Neural cell (in vitro differentiated cells): ENCODE measurements around the gene DDTL. TPM values are rescaled to one million over a fixed set of nuclear protein-coding genes. Genes with fewer than 3 reads are reported as not detected.
"Not testable (repeated sequence)": the region's sequence is repeated elsewhere in the genome, so short reads cannot be mapped to it uniquely, and the experiment has no call there.

Source experiments
- H2AFZ ChIP-seq: fragments of 200-600, 300-800 bp; sonication (generic), shearing (Covaris generic); 2 replicates; pipeline ENCODE4 v1.6.0; 2014; ENCODE audit warnings: low read depth, mild to moderate bottlenecking, antibody characterized with exemption, low read length, moderate library complexity
- H3F3A ChIP-seq: fragments of 200-600 bp; shearing (Covaris generic); 2 replicates; pipeline ENCODE4 v1.6.1; 2016; ENCODE audit warnings: mild to moderate bottlenecking, moderate library complexity, mixed read lengths, antibody characterized with exemption, low read length; ENCODE audit not compliant: insufficient read depth, poor library complexity, severe bottlenecking
- H3K27ac ChIP-seq: fragments of 200-600, 300-800 bp; sonication (generic), shearing (Covaris generic); 2 replicates; pipeline ENCODE4 v1.5.1; 2014; ENCODE audit warnings: mild to moderate bottlenecking, low read length, moderate library complexity
- H3K27me3 ChIP-seq: fragments of 300-800, 200-600 bp; sonication (generic), shearing (Covaris generic); 2 replicates; pipeline ENCODE4 v1.6.0; 2014; ENCODE audit warnings: mild to moderate bottlenecking, low read depth, low read length, moderate library complexity; ENCODE audit not compliant: insufficient read depth
- H3K36me3 ChIP-seq: fragments of 300-800, 200-600 bp; sonication (generic), shearing (Covaris generic); 2 replicates; pipeline ENCODE4 v1.5.1; 2014; ENCODE audit warnings: mild to moderate bottlenecking, antibody characterized with exemption, low read length, moderate library complexity; ENCODE audit not compliant: insufficient read depth
- H3K4me2 ChIP-seq: fragments of 300-800, 200-600 bp; sonication (generic), shearing (Covaris generic); 2 replicates; pipeline ENCODE4 v1.6.0; 2014; ENCODE audit warnings: mild to moderate bottlenecking, low read length
- H3K4me3 ChIP-seq: fragments of 300-800, 200-600 bp; sonication (generic), shearing (Covaris generic); 2 replicates; pipeline ENCODE4 v1.5.1; 2014; ENCODE audit warnings: mild to moderate bottlenecking, low read length, moderate library complexity
- H3K79me2 ChIP-seq: fragments of 200-600 bp; shearing (Covaris generic); replicated peaks from 2 replicates; pipeline ENCODE4 v1.6.0; 2014; ENCODE audit warnings: mild to moderate bottlenecking, low read length, moderate library complexity; ENCODE audit not compliant: insufficient read depth
- H3K9ac ChIP-seq: fragments of 300-800, 200-600 bp; sonication (generic), shearing (Covaris generic); 2 replicates; pipeline ENCODE4 v1.6.1; 2016; ENCODE audit warnings: mild to moderate bottlenecking, low read length, mixed read lengths
- H3K9me2 ChIP-seq: fragments of 200-600 bp; shearing (Covaris generic); 2 replicates; pipeline ENCODE4 v1.6.1; 2016; ENCODE audit warnings: mild to moderate bottlenecking, low read length, mixed read lengths; ENCODE audit not compliant: insufficient read depth
- H3K9me3 ChIP-seq: fragments of 200-600, 300-800 bp; sonication (generic), shearing (Covaris generic); 2 replicates; pipeline ENCODE4 v1.6.1; 2016; ENCODE audit warnings: mild to moderate bottlenecking, mixed run types, low read length, moderate library complexity, mixed read lengths
- H4K20me1 ChIP-seq: fragments of 200-600 bp; shearing (Covaris generic); 2 replicates; pipeline ENCODE4 v1.6.1; 2016; ENCODE audit warnings: mild to moderate bottlenecking, mixed run types; ENCODE audit not compliant: insufficient read depth
- EP300 ChIP-seq: fragments of 450-650 bp; conservative IDR thresholded peaks from 2 replicates; pipeline ENCODE4 v1.6.1; 2014; ENCODE audit warnings: antibody characterized with exemption, mild to moderate bottlenecking, moderate library complexity; ENCODE audit not compliant: poor library complexity, severe bottlenecking
- EZH2 ChIP-seq: fragments of 200-600, 300-800 bp; shearing (Covaris generic), sonication (generic); IDR thresholded peaks from 2 replicates; pipeline ENCODE4 v1.6.1; 2014; ENCODE audit warnings: antibody characterized with exemption, low read length, borderline replicate concordance, mild to moderate bottlenecking; ENCODE audit not compliant: insufficient read depth, poor library complexity, severe bottlenecking
- MXI1 ChIP-seq: fragments of 450-650 bp; conservative IDR thresholded peaks from 2 replicates; pipeline ENCODE4 v1.6.1; 2014; ENCODE audit warnings: antibody characterized with exemption, mild to moderate bottlenecking; ENCODE audit not compliant: poor library complexity, severe bottlenecking
- POLR2AphosphoS5 ChIP-seq: IDR thresholded peaks from 2 replicates; pipeline ENCODE4 v1.6.1; 2012
- RAD21 ChIP-seq: fragments of 450-650 bp; conservative IDR thresholded peaks from 2 replicates; pipeline ENCODE4 v1.6.1; 2014; ENCODE audit warnings: antibody characterized with exemption, mild to moderate bottlenecking, moderate library complexity
- SMC3 ChIP-seq: fragments of 450-650 bp; conservative IDR thresholded peaks from 2 replicates; pipeline ENCODE4 v1.6.1; 2014; ENCODE audit warnings: antibody characterized with exemption, mild to moderate bottlenecking, moderate library complexity; ENCODE audit not compliant: poor library complexity
- TAF1 ChIP-seq: IDR thresholded peaks from 2 replicates; pipeline ENCODE4 v1.6.1; 2012; ENCODE audit warnings: low read depth
- polyA plus RNA-seq: library from polyadenylated mRNA; depleted of rRNA; stranded (reverse); fragments of >200 nt; gene quantifications from 2 replicates; pipeline ENCODE4 v1.2.3, GENCODE V29; 2014
- TF ChIP-seq, protein P1 (sequence below): IDR thresholded peaks from 2 replicates; pipeline ENCODE4 v1.6.1; 2012; ENCODE audit warnings: borderline replicate concordance
- TF ChIP-seq, protein P2 (sequence below): fragments of 450-650 bp; IDR thresholded peaks from 2 replicates; pipeline ENCODE4 v1.5.1; 2014; ENCODE audit warnings: antibody characterized with exemption, mild to moderate bottlenecking, moderate library complexity; ENCODE audit not compliant: poor library complexity, severe bottlenecking

The DDTL gene
- polyA plus RNA-seq, 1 donor from 2014 or later: 0.31 TPM

DNA sequence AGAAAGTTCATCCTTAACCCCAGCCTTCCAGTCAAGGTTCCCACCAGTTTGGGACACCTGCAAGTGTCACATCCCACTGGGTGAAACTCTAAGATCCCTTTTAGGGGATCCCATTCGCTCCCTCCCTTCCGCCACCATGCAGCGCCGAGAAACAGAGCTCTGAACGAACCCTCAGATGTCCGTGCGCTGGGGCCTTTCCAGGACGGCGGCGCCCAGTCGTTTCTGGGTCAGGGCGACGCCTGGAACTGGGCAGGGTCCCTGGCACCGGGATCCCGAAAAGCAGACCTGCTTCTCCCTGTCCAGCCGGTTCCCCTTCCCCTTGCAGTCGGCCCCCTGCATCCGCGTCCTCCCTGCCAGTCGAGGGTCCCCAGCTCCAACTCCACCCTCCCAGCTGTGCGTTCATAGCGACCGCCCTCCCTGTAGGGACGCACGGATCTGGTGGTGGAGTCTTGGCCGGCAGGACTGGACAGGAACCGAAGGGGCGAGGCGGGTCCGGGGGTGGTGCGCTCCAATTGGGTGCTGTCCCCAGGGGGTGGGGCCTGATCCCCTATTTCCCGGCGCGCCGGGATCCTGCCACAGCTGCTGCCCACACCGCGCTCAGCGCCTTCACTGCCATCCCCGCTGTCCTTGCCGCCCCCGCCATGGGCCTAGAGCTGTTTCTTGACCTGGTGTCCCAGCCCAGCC, 13.0 kb downstream of the DDTL start, which contains the start of gene GSTT2:
Gene GSTT2 (plus strand): TSS at position 578 of the 684 bp plus-strand sequence.
- not testable (repeated sequence) for H3K9me3 ChIP-seq, H3K36me3 ChIP-seq, H3K27ac ChIP-seq, H3K79me2 ChIP-seq, H3K4me3 ChIP-seq, H3K4me2 ChIP-seq, H4K20me1 ChIP-seq, H2AFZ ChIP-seq, H3K9me2 ChIP-seq, H3K9ac ChIP-seq, H3K27me3 ChIP-seq, H3F3A ChIP-seq

GRCh38 chr22:23980567-23980966, 13.9 kb downstream of the DDTL start:
- not testable (repeated sequence) for H3K9ac ChIP-seq, H3F3A ChIP-seq, H2AFZ ChIP-seq, H3K36me3 ChIP-seq, H3K79me2 ChIP-seq, H3K4me2 ChIP-seq, H3K9me3 ChIP-seq, H3K9me2 ChIP-seq, H3K27me3 ChIP-seq, H3K4me3 ChIP-seq, H3K27ac ChIP-seq, H4K20me1 ChIP-seq

DNA sequence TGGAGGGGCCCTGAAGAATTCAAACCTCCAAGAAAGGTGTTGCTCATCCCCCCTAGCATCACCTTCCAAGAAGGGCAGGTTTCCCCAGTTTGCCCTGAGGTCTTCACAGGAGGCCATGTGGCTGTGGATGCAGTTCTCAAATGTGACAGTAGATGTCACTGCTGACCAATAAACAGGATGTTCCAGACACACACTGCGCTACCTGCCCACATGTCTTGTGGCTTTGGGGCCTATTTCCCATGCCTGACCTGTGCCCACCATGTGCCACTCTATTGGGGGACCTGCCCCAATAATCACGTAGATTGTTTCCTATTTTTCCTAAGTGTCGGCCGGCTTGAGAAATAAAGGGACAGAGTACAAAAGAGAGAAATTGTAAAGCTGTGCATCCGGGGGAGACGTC, 17.7 kb downstream of the DDTL start:
- Histone ChIP-seq H3F3A (no peaks in the 10 kb centered on the region), H3K4me3 (no peak overlapping the region), H3K9me3 (no peaks in the 10 kb centered on the region), H3K36me3 (no peaks in the 10 kb centered on the region), H3K27ac (no peak overlapping the region), H3K79me2 (no peaks in the 10 kb centered on the region), H3K9me2 (no peaks in the 10 kb centered on the region), H2AFZ (no peak overlapping the region), H3K9ac (no peak overlapping the region), H3K27me3 (no peaks in the 10 kb centered on the region), H4K20me1 (no peaks in the 10 kb centered on the region), H3K4me2 (no peak overlapping the region)
- no peak for TF ChIP-seq POLR2AphosphoS5
- no peak for TF ChIP-seq EZH2
- TF ChIP-seq, protein P1, sequence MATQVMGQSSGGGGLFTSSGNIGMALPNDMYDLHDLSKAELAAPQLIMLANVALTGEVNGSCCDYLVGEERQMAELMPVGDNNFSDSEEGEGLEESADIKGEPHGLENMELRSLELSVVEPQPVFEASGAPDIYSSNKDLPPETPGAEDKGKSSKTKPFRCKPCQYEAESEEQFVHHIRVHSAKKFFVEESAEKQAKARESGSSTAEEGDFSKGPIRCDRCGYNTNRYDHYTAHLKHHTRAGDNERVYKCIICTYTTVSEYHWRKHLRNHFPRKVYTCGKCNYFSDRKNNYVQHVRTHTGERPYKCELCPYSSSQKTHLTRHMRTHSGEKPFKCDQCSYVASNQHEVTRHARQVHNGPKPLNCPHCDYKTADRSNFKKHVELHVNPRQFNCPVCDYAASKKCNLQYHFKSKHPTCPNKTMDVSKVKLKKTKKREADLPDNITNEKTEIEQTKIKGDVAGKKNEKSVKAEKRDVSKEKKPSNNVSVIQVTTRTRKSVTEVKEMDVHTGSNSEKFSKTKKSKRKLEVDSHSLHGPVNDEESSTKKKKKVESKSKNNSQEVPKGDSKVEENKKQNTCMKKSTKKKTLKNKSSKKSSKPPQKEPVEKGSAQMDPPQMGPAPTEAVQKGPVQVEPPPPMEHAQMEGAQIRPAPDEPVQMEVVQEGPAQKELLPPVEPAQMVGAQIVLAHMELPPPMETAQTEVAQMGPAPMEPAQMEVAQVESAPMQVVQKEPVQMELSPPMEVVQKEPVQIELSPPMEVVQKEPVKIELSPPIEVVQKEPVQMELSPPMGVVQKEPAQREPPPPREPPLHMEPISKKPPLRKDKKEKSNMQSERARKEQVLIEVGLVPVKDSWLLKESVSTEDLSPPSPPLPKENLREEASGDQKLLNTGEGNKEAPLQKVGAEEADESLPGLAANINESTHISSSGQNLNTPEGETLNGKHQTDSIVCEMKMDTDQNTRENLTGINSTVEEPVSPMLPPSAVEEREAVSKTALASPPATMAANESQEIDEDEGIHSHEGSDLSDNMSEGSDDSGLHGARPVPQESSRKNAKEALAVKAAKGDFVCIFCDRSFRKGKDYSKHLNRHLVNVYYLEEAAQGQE: no peak
- no peak for TF ChIP-seq TAF1
- TF ChIP-seq RAD21: peak; percentile 79
- no peak for TF ChIP-seq EP300
- peak; percentile 78 for TF ChIP-seq SMC3
- TF ChIP-seq, protein P2, sequence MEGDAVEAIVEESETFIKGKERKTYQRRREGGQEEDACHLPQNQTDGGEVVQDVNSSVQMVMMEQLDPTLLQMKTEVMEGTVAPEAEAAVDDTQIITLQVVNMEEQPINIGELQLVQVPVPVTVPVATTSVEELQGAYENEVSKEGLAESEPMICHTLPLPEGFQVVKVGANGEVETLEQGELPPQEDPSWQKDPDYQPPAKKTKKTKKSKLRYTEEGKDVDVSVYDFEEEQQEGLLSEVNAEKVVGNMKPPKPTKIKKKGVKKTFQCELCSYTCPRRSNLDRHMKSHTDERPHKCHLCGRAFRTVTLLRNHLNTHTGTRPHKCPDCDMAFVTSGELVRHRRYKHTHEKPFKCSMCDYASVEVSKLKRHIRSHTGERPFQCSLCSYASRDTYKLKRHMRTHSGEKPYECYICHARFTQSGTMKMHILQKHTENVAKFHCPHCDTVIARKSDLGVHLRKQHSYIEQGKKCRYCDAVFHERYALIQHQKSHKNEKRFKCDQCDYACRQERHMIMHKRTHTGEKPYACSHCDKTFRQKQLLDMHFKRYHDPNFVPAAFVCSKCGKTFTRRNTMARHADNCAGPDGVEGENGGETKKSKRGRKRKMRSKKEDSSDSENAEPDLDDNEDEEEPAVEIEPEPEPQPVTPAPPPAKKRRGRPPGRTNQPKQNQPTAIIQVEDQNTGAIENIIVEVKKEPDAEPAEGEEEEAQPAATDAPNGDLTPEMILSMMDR: peak; percentile 80
- peak; percentile 18 for TF ChIP-seq MXI1

DNA sequence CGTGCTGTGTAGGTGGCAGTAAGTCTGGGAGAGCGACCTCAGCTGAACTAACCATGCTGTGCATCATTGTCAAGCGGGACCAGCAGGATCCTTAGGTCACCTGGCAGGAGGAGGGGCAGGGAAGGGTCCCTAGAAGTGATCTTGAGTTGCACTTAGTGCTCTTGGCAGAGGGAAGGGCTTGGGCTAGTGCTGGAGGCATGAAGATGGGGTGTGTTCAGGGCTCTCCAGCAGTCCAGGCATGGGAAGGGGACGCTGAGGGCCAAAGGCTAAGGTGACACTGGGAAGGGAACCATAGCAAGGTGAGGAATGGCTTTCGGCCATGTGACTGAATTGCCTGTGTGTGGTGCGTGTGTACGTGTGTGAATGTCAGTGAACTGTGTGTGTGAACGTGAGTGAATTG, 19.4 kb downstream of the DDTL start:
- H3K36me3 ChIP-seq, H3K4me3 ChIP-seq, H3K9ac ChIP-seq, H3K9me2 ChIP-seq, H3F3A ChIP-seq, H3K4me2 ChIP-seq, H4K20me1 ChIP-seq, H3K27ac ChIP-seq, H3K9me3 ChIP-seq, H2AFZ ChIP-seq, H3K79me2 ChIP-seq, H3K27me3 ChIP-seq: not testable (repeated sequence)

DNA sequence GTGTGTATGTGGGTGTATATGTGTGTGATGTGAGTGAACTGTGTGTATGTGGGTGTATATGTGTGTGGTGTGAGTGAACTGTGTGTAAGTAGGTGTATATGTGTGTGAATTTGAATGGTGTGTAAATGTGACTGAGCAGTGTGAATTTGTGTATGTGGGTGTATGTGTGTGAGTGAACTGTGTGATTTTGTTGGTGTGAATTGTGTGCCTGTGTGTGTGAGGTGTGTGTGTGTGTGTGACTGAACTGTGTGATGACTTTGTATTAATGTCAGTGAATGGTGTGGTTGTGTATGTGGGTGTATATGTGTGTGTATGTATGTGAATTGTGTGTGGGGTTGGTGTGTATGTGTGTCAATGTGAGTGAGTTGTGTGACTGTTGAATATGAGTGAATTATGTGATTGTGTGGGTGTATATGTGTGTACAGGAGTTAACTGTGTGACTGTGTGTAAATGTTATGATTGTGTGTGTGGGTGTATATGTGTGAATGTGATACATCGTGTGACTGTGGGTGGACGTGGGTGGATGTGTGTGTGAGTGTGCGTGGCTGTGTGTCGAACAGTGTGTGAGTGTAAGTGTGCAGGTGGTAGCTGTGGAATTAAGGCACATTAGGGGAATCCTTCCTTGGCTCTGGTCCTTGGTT, 20.0 kb downstream of the DDTL start:
- not testable (repeated sequence) for H3K4me3 ChIP-seq, H3K9ac ChIP-seq, H3K9me2 ChIP-seq, H3K79me2 ChIP-seq, H3K27ac ChIP-seq, H3K27me3 ChIP-seq, H3F3A ChIP-seq, H3K9me3 ChIP-seq, H4K20me1 ChIP-seq, H3K4me2 ChIP-seq, H2AFZ ChIP-seq, H3K36me3 ChIP-seq
